Heart left ventricle (tissue), 16 donors: ENCODE data around the gene RRP1. TPM values are rescaled to one million over a fixed set of nuclear protein-coding genes. Genes with fewer than 3 reads are reported as not detected.
A peak's percentile ranks its signal among the peaks of the same experiment; 100 is the strongest.

Experiments used
- ATAC-seq, 4 donors: fragments of 200-7000 bp; cut with Tn5 transposase; one replicate each; pipeline ENCODE4 v1.9.1; 2020 to 2022; ENCODE audit warnings: moderate library complexity in 4 of 4, mild to moderate bottlenecking in 3 of 4, moderate number of reproducible peaks in 1 of 4
- DNase-seq, 5 donors: peaks; one replicate each; pipeline ENCODE4 v3.0.0-alpha.2; 2020
- H3K27ac ChIP-seq, 12 donors: fragments of 200-600 bp; sonication (generic) in 4 of 12; one replicate each; pipeline versions ENCODE4 v1.5.0 to v1.8.0; 2016 to 2022; ENCODE audit warnings: mild to moderate bottlenecking in 2 of 12
- H3K27me3 ChIP-seq, 9 donors: fragments of 200-600 bp; sonication (generic) in 2 of 9; one replicate each; pipeline versions ENCODE4 v1.5.1 to v1.8.0; 2016 to 2022; ENCODE audit warnings: mild to moderate bottlenecking in 3 of 9
- H3K36me3 ChIP-seq, 9 donors: fragments of 200-600 bp; sonication (generic) in 2 of 9; one replicate each; pipeline versions ENCODE4 v1.5.0 to v1.8.0; 2018 to 2022; ENCODE audit warnings: mild to moderate bottlenecking in 2 of 9
- H3K4me1 ChIP-seq, 12 donors: fragments of 200-600 bp; sonication (generic) in 4 of 12; one replicate each; pipeline versions ENCODE4 v1.5.0 to v1.8.0; 2016 to 2022; ENCODE audit warnings: mild to moderate bottlenecking in 3 of 12
- H3K4me3 ChIP-seq, 12 donors: fragments of 200-600 bp; sonication (generic) in 4 of 12; one replicate each; pipeline versions ENCODE4 v1.5.0 to v1.8.0; 2017 to 2022; ENCODE audit warnings: mild to moderate bottlenecking in 9 of 12, moderate library complexity in 4 of 12
- H3K9me3 ChIP-seq, 12 donors: fragments of 200-600 bp; sonication (generic) in 4 of 12; one replicate each; pipeline versions ENCODE4 v1.5.0 to v1.8.0; 2016 to 2022; ENCODE audit warnings: mild to moderate bottlenecking in 1 of 12
- POLR2A ChIP-seq, 2 donors: fragments of 450-650 bp; IDR thresholded peaks; one replicate each; pipeline ENCODE4 v1.6.1; 2017; ENCODE audit warnings: antibody characterized with exemption in 2 of 2, mild to moderate bottlenecking in 2 of 2, moderate library complexity in 2 of 2
- WGBS, 4 donors: extraction: QIAGEN DNeasy Blood & Tissue Kit in 2 of 4; methylation state at CpG; one replicate each; pipeline versions ENCODE4 v1.1.5 to v1.1.7; 2013 to 2018; 5-methylcytosine and 5-hydroxymethylcytosine counted together
- intact Hi-C, 10 donors: fragments of 100-400 bp; cut with DNase I; formaldehyde crosslinking; loops; one replicate each; pipeline versions ENCODE4 v1.11.1 to v1.14.2; 2022
- polyA plus RNA-seq, 2 donors: library from polyadenylated mRNA; stranded (reverse); fragments of 200-250 nt; gene quantifications; one replicate each; pipeline ENCODE4 v1.2.3, GENCODE V29; 2013
- total RNA-seq, 9 donors: library from RNA; depleted of rRNA in 2 of 9; stranded (reverse); fragments of >200 nt in 2 of 9; fragmentation: NEBNext Ultra II Directional in 3 of 9; extraction: Animal tissue kit (Norgen Biotek cat#: 25700) in 3 of 9; gene quantifications; one replicate each; pipeline versions ENCODE4 v1.1.0 to v1.2.4, GENCODE V29; 2016 to 2023
- TF ChIP-seq, protein P1 (sequence below), 12 donors: fragments of 200-600 bp; sonication (generic) in 4 of 12; IDR thresholded peaks; one replicate each; pipeline versions ENCODE4 v1.5.0 to v1.8.0; 2018 to 2022; ENCODE audit warnings: antibody characterized with exemption in 12 of 12, mild to moderate bottlenecking in 5 of 12
- donor health status: ischemic (EF 13 %, LVEDD 7.1; RV severe dilation, severe dysfunction).
- donor health status: healthy with polysubstance abuse.
- donor health status: DM: no; HTN: yes; CAD: no.
- donor health status: DM: no; HTN: no; CAD: no.
- donor health status: ischemic (EF 25% LVEDD 6.9; RV normal size, moderate dysfunction).
- donor health status: ischemic (EF 25% LVEDD 5.7; RV mildly dilated, moderate dysfunction).
- donor health status: healthy.
- donor health status: DM: yes; HTN: yes; CAD: no.
- donor health status: ischemic (EF 35%, LVEDD 5.7; RV mildly dilated, moderate dysfunction).
- donor health status: nonischemic (EF 11% LVEDD 7.7; RV severe dilation, severe dysfunction).
- donor health status: DM: yes; HTN: yes; CAD: no.
- donor health status: PGD.
- donor health status: ischemic (EF 29% LVEDD 5.4; RV normal size, mild dysfunction).
- donor health status: nonischemic (EF 23%, LVEDD 6.1; RV moderate dilation, normal function).

RRP1 gene
- total and polyA plus RNA-seq, 11 donors: 6.0 to 15.6 (median 9.8) TPM

DNA sequence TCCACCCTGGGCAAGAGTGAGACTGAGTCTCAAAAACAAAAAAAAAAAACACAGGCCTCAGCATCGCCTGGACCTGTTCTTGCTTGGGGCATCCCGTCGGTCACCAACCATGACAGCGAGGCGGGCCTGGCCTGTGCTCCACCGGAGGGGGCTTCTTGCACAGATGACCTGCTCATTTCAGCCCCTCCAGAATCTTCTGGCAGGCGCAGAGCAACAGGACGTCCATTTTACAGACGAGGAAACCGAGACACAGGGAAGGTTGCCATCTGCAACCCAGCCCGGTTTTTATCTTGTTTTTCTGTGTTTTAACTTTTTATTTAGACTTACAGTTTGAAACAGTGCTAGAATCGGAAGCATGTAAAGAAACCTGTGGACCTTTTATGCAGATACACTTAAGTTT lies 14.2 kb upstream of the RRP1 start:
- intact Hi-C loops: loop anchor here in 5 of 10 donors (5.0 to 10.0 kb wide), 4 partner anchors 48 to 110 kb away; partner anchors contain the start of gene PDXK (in 1 of the 5)
- no peak for DNase-seq
- Histone ChIP-seq H3K36me3 (peaks cover 0 to 24% (median 18%) of the 10 kb centered on the region in 9 donors), H3K27me3 (no peaks in the 10 kb centered on the region), H3K9me3 (no peaks in the 10 kb centered on the region), H3K27ac (peak overlapping the region in 7 of 12 donors; percentile 86 to 95 (median 92)), H3K4me1 (peaks cover 0 to 34% (median 15%) of the 10 kb centered on the region in 12 donors), H3K4me3 (peak overlapping the region; percentile 69 to 99 (median 88))
- TF ChIP-seq, protein P1, sequence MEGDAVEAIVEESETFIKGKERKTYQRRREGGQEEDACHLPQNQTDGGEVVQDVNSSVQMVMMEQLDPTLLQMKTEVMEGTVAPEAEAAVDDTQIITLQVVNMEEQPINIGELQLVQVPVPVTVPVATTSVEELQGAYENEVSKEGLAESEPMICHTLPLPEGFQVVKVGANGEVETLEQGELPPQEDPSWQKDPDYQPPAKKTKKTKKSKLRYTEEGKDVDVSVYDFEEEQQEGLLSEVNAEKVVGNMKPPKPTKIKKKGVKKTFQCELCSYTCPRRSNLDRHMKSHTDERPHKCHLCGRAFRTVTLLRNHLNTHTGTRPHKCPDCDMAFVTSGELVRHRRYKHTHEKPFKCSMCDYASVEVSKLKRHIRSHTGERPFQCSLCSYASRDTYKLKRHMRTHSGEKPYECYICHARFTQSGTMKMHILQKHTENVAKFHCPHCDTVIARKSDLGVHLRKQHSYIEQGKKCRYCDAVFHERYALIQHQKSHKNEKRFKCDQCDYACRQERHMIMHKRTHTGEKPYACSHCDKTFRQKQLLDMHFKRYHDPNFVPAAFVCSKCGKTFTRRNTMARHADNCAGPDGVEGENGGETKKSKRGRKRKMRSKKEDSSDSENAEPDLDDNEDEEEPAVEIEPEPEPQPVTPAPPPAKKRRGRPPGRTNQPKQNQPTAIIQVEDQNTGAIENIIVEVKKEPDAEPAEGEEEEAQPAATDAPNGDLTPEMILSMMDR (IDR thresholded peaks at IDR 0.05): no peak
- no peak for TF ChIP-seq POLR2A (IDR thresholded peaks at IDR 0.05)
- 79 to 88% (median 84%) methylated on average over 12 of the region's 12 CpGs for WGBS, 4 donors
- no peak for ATAC-seq

DNA sequence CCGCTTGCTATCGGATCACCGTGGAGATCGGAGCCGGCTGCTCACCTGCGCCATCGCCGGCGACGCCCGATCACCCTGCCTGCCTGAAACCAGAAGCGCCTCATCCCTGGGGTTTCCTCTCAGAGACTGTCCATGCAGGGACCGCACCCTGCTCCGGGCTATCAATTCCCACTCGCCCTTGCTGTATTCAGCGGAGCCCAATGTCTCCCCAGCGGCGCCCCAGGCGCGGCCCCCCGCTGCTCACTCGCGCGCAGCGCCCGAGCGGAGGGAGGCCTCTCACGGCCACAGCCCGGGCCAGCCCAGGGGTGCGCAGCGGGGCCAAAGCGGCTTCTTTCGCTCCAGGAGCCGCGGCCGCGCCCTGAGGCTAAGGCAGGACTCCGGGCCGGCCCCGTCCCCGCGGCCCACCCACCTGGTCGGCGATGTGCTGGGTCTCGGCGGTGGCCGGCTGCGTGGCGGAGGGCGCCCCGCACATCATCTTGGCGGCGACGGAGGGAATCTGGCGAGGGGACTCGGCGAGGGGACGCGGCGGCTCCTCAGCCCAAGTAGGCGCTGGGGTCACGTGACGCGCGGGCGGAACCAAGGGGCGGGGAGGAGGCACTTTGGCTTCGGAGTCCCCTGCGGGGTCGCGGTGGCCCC lies 13.5 kb upstream of the RRP1 start, which contains the start of gene CSTB:
Gene CSTB (minus strand): TSS at position 514 of the 636 bp plus-strand sequence. CDS start 39 bp downstream, at position 475.
- peak within 1 kb of the TSS; percentile 69 to 99 (median 88) for H3K4me3 ChIP-seq
- H3K27me3 ChIP-seq: no peaks in the 10 kb centered on the region
- peak; percentile 36 to 87 (median 76) for ATAC-seq
- H3K27ac ChIP-seq: peak within 1 kb of the TSS; percentile 86 to 97 (median 92)
- DNase-seq: peak; percentile 88 to 92 (median 90)
- no peaks in the 10 kb centered on the region for H3K9me3 ChIP-seq
- peaks cover 0 to 34% (median 15%) of the 10 kb centered on the region in 12 donors for H3K4me1 ChIP-seq
- intact Hi-C loops: loop anchor here in 5 of 10 donors (2.0 to 10.0 kb wide), 5 partner anchors 47 to 111 kb away; partner anchors contain the start of gene PDXK (in 1 of the 5)
- TF ChIP-seq POLR2A (IDR thresholded peaks at IDR 0.05): peak in 1 of 2 donors; percentile 61
- TF ChIP-seq, protein P1 (IDR thresholded peaks at IDR 0.05): peak in 1 of 12 donors; percentile 5
- H3K36me3 ChIP-seq: peaks cover 0 to 24% (median 18%) of the 10 kb centered on the region in 9 donors
- 0 to 1% (median 0%) methylated on average over 18 to 71 of the region's 71 CpGs for WGBS, 4 donors

DNA sequence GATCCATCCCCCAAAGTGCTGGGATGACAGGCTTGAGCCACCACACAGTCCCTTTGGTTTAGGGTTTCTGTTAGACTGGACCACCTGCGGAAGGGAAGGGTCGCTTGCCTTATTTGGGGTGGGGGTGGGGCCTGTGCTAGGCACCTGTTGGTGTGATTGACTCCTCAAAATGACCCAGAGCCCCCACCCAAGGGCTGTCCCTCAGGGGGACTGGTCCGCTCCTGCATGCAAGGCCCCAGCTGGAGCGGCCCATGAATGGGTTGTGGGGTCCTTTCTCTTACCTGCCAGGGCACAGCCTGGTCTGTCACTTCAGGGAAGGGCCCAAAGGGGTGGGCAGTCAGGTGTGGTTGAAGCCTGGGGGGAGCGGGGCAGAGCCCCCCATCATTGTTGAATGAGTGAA lies 11.4 kb upstream of the RRP1 start:
- peak overlapping the region in 2 of 12 donors; percentile 19 to 61 for H3K27ac ChIP-seq
- no peak for DNase-seq
- no peak for ATAC-seq
- 91 to 96% (median 94%) methylated on average over 5 of the region's 5 CpGs for WGBS, 4 donors
- H3K27me3 ChIP-seq: no peaks in the 10 kb centered on the region
- H3K9me3 ChIP-seq: no peaks in the 10 kb centered on the region
- TF ChIP-seq, protein P1 (IDR thresholded peaks at IDR 0.05): no peak
- H3K4me1 ChIP-seq: peaks cover 0 to 34% (median 15%) of the 10 kb centered on the region in 12 donors
- H3K36me3 ChIP-seq: peaks cover 0 to 20% (median 15%) of the 10 kb centered on the region in 9 donors
- intact Hi-C loops: loop anchor here in 5 of 10 donors (2.0 to 10.0 kb wide), 5 partner anchors 49 to 113 kb away; partner anchors contain the start of gene PDXK (in 1 of the 5)
- H3K4me3 ChIP-seq: no peak overlapping the region
